ENCODE results near the gene FBXO41.

Gene FBXO41

GRCh38 chr2:73210696-73211095 lies 73.6 kb downstream of the FBXO41 start:
- DNase-seq (ENCODE audit: low spot score), result no peak

- no peak for DNase-seq (ENCODE audit: low spot score)
Measured at GRCh38 chr2:73210019-73210418, 74.3 kb downstream of the FBXO41 start.

GRCh38 chr2:73208258-73208657 lies 76.0 kb downstream of the FBXO41 start:
- DNase-seq (ENCODE audit: low spot score), result no peak

- DNase-seq (ENCODE audit: low spot score), result no peak
Measured at GRCh38 chr2:73205611-73206010, 78.7 kb downstream of the FBXO41 start.
